Measurements from ENCODE around the gene MAST4. TPM values are rescaled to one million over a fixed set of nuclear protein-coding genes. Genes with fewer than 3 reads are reported as not detected.
"Not testable (repeated sequence)": the region's sequence is repeated elsewhere in the genome, so short reads cannot be mapped to it uniquely, and the experiment has no call there.

Gene MAST4
- total RNA-seq, 1 experiment from 2014 or later, result 10.9 TPM

- intact Hi-C loops (cut with micrococcal nuclease; ENCODE audit: unreplicated experiment), result no loop called here
- Mint-ChIP-seq H3K4me1 (ENCODE audit: low read depth, unreplicated experiment) (peaks cover 13% of the 10 kb centered on the region), H3K9me3 (ENCODE audit: low read depth, unreplicated experiment) (no peaks in the 10 kb centered on the region), H3K27ac (ENCODE audit: unreplicated experiment) (no peak overlapping the region), H3K36me3 (ENCODE audit: insufficient read depth, unreplicated experiment) (no peaks in the 10 kb centered on the region), H3K27me3 (ENCODE audit: unreplicated experiment) (peaks cover 68% of the 10 kb centered on the region), H3K4me3 (ENCODE audit: low read depth, unreplicated experiment) (no peak overlapping the region)
- no peak for DNase-seq
- no TSS peak for BruUV-seq (replicated peaks)
- no peak for TF ChIP-seq CTCF (IDR thresholded peaks at IDR 0.05; ENCODE audit: unreplicated experiment)
- CTCF ChIA-PET, result interaction anchor here (0.7 kb wide), 1 partner anchor 295 kb away, joined by 3 read pairs; no protein-coding TSS in a partner anchor
Measured at GRCh38 chr5:66747607-66748006, 151.4 kb downstream of the MAST4 start.

GRCh38 chr5:66752668-66753067 lies 156.5 kb downstream of the MAST4 start:
- DNase-seq; H3K27ac Mint-ChIP-seq (ENCODE audit: unreplicated experiment); BruUV-seq (replicated peaks); H3K4me1 Mint-ChIP-seq (ENCODE audit: low read depth, unreplicated experiment); H3K9me3 Mint-ChIP-seq (ENCODE audit: low read depth, unreplicated experiment); H3K36me3 Mint-ChIP-seq (ENCODE audit: insufficient read depth, unreplicated experiment); intact Hi-C loops (cut with micrococcal nuclease; ENCODE audit: unreplicated experiment); H3K4me3 Mint-ChIP-seq (ENCODE audit: low read depth, unreplicated experiment); CTCF ChIA-PET: not testable (repeated sequence)
- H3K27me3 Mint-ChIP-seq (ENCODE audit: unreplicated experiment), result peaks cover 64% of the 10 kb centered on the region

- H3K27ac Mint-ChIP-seq (ENCODE audit: unreplicated experiment), result no peak overlapping the region
- TF ChIP-seq CTCF (IDR thresholded peaks at IDR 0.05; ENCODE audit: unreplicated experiment), result peak; percentile 25
- no peaks in the 10 kb centered on the region for H3K36me3 Mint-ChIP-seq (ENCODE audit: insufficient read depth, unreplicated experiment)
- peak; percentile 45 for DNase-seq
- peaks cover 62% of the 10 kb centered on the region for H3K27me3 Mint-ChIP-seq (ENCODE audit: unreplicated experiment)
- no peak overlapping the region for H3K4me3 Mint-ChIP-seq (ENCODE audit: low read depth, unreplicated experiment)
- CTCF ChIA-PET, result interaction anchor here (1.9 to 2.8 kb wide), 3 partner anchors 15 to 451 kb away, joined by 9 to 36 read pairs (median 23); no protein-coding TSS in a partner anchor
- intact Hi-C loops (cut with micrococcal nuclease; ENCODE audit: unreplicated experiment), result loop anchor here (1.0 kb wide), 1 partner anchor 450 kb away; no protein-coding TSS in a partner anchor
- no TSS peak for BruUV-seq (replicated peaks)
- H3K9me3 Mint-ChIP-seq (ENCODE audit: low read depth, unreplicated experiment), result no peaks in the 10 kb centered on the region
- peaks cover 8% of the 10 kb centered on the region for H3K4me1 Mint-ChIP-seq (ENCODE audit: low read depth, unreplicated experiment)
Measured at GRCh38 chr5:66757219-66757833, 161.1 kb downstream of the MAST4 start.

- H3K9me3 Mint-ChIP-seq (ENCODE audit: low read depth, unreplicated experiment), result no peaks in the 10 kb centered on the region
- H3K27ac Mint-ChIP-seq (ENCODE audit: unreplicated experiment), result no peak overlapping the region
- peaks cover 62% of the 10 kb centered on the region for H3K27me3 Mint-ChIP-seq (ENCODE audit: unreplicated experiment)
- TF ChIP-seq CTCF (IDR thresholded peaks at IDR 0.05; ENCODE audit: unreplicated experiment), result no peak
- CTCF ChIA-PET, result interaction anchor here (0.7 to 2.8 kb wide), 4 partner anchors 16 to 451 kb away, joined by 3 to 36 read pairs (median 16); no protein-coding TSS in a partner anchor
- BruUV-seq (replicated peaks), result no TSS peak
- peaks cover 8% of the 10 kb centered on the region for H3K4me1 Mint-ChIP-seq (ENCODE audit: low read depth, unreplicated experiment)
- DNase-seq, result no peak
- intact Hi-C loops (cut with micrococcal nuclease; ENCODE audit: unreplicated experiment), result loop anchor here (1.0 kb wide), 1 partner anchor 451 kb away; no protein-coding TSS in a partner anchor
- H3K36me3 Mint-ChIP-seq (ENCODE audit: insufficient read depth, unreplicated experiment), result no peaks in the 10 kb centered on the region
- no peak overlapping the region for H3K4me3 Mint-ChIP-seq (ENCODE audit: low read depth, unreplicated experiment)
Measured at GRCh38 chr5:66757834-66758371, 161.7 kb downstream of the MAST4 start.
